Right lobe of liver (tissue), 4 donors: ENCODE measurements around the gene CFAP77.

ENCODE experiments used
- POLR2A ChIP-seq: fragments of 450-650 bp; IDR thresholded peaks from one replicate; pipeline ENCODE4 v1.6.1; 2017; ENCODE audit warnings: antibody characterized with exemption, mild to moderate bottlenecking
- TF ChIP-seq, protein P1 (sequence below), 4 donors: fragments of 200-600 bp in 3 of 4; fragments of 450-650 bp in 1 of 4; IDR thresholded peaks; one replicate each; pipeline versions ENCODE4 v1.5.1 to v1.8.0; 2016 to 2022; ENCODE audit warnings: antibody characterized with exemption in 4 of 4, mild to moderate bottlenecking in 2 of 4
- donor health status: DM: no; HTN: no; CAD: no.
- donor health status: DM: no; HTN: no; CAD: no.
- donor health status: DM: no; HTN: yes; CAD: no.

DNA sequence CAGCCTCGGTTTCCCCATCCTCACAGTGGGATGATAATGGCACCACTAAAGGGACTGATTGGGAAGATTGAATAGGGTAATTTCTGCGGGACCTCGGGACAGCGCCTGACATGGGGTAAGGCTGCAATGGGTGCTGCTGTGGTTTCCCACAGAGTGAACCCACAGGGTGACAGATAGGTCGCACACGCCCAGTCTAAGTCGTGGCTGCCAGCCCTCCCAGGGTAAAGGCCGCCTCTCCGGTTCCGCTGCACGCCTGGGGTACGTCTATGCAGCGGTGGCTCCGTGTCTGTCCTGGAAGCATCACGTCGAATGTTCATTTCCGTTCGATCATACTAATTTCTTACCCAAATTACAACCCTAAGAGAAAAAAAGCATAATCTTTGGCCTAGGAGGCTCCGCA, 631 bp downstream of the CFAP77 start:
- TF ChIP-seq, protein P1, sequence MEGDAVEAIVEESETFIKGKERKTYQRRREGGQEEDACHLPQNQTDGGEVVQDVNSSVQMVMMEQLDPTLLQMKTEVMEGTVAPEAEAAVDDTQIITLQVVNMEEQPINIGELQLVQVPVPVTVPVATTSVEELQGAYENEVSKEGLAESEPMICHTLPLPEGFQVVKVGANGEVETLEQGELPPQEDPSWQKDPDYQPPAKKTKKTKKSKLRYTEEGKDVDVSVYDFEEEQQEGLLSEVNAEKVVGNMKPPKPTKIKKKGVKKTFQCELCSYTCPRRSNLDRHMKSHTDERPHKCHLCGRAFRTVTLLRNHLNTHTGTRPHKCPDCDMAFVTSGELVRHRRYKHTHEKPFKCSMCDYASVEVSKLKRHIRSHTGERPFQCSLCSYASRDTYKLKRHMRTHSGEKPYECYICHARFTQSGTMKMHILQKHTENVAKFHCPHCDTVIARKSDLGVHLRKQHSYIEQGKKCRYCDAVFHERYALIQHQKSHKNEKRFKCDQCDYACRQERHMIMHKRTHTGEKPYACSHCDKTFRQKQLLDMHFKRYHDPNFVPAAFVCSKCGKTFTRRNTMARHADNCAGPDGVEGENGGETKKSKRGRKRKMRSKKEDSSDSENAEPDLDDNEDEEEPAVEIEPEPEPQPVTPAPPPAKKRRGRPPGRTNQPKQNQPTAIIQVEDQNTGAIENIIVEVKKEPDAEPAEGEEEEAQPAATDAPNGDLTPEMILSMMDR (IDR thresholded peaks at IDR 0.05): no peak
- no peak for TF ChIP-seq POLR2A
